ENCODE data around the gene NDST4.

The NDST4 gene

DNA sequence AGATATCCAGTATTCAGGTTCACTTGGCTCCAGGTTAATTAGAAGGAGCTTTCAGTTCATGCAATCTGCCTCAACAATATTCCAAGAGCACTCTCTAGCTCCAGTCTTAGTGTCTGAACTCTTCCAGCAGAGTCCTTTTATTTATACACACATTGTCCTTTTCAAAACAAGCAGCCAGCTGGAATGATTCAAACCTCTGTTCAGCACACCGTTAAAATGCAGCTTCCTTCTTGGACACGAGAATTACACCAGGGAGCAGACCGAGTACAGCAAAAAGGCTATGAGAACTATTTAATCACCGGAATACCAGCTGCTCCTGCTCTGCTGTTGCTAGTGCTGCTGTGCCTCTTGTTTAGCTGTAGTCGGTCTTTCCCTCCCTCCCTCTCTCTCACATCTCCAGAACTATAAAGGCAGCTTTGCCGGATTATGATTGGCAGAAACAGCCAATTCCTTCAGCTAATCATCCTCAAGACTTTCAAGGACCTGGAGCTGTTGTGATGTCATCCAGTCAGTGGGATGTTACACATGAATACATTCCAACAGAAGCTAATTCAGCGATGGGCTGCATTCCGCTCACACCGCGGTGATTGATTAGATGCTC lies at the start of gene NDST4:
TSS of gene NDST4 (minus strand) at position 115 of the 601 bp plus-strand sequence. CDS start 36,584 bp downstream, outside the sequence.
- DNase-seq (ENCODE audit: low spot score), result no peak

DNA sequence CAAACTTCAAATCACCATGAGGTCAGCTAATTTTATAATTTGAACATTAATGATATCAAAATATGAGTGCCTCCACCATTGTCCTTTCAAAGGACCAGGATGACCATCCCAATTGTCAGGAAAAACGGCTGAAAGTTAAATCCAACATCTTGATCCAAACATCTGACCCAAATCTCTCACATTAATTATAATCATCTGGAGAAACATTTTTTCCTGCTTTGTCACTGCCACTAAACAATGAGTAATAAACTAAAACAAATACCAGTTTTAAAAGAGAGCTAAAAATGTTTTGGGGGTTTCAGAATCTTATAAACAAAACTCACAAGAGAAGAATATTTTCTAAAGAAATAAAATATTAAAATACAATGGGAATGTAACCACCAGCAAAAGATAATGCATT lies 45.7 kb upstream of the NDST4 start:
- no peak for DNase-seq (ENCODE audit: low spot score)

DNA sequence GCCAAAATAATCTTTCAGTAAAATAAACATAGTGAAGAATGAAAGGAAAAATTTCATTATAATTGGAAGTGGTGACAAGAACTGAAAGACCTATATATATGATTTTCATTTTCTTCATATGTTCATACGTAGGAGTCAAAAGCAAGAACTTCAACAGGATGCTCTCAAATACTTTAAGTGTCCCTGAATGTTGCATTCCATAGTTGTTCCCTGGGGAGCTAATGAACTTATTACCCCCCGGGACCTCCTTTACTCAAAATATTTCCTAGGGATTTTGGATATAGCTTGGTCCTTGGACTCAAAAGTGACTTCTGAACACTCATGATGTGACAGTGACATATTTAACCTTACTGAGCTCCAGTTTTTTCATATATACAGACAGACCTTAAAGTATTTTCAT lies 44.9 kb upstream of the NDST4 start:
- DNase-seq (ENCODE audit: low spot score), result no peak

GRCh38 chr4:115154826-115155225 lies 41.4 kb upstream of the NDST4 start:
- no peak for DNase-seq (ENCODE audit: low spot score)

- no peak for DNase-seq (ENCODE audit: low spot score)
Measured at GRCh38 chr4:115152965-115153364, 39.5 kb upstream of the NDST4 start.

DNA sequence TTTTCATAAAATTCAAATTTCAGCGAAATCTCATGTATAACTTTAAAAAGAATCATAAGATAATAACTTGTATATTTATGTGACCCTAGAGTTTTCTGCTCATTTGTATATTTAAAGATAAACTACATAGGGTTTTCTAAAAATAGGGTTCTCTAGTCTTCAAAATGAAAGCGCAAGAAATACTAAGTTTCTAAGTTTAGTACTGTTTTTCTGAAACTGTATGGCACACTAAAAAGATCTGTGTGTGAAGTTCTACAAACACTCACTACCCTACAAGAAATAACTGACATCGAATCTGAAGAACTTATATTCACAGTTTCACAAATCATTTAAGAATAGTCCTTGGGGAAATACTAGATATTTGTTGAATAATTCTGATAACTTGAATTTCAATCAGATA lies 38.7 kb upstream of the NDST4 start:
- no peak for DNase-seq (ENCODE audit: low spot score)

DNA sequence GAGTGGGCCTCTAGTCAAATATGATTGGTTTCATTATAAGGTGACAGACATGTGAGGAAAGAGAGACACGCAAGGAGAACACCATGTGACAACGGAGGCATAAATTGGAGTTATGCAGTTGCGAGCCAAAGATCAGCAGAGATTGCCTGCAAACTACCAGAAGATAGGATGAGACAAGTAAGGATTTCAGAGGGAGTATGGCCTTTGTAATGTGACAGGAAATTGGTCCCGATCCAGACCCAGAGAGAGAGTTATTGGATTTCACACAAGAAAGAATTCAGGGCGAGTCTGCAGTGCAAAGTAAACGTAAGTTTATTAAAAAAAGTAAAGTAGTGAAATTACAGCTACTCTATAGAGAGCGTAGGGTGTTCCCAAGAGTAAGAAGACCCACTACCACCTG lies 35.7 kb upstream of the NDST4 start:
- no peak for DNase-seq (ENCODE audit: low spot score)

DNA sequence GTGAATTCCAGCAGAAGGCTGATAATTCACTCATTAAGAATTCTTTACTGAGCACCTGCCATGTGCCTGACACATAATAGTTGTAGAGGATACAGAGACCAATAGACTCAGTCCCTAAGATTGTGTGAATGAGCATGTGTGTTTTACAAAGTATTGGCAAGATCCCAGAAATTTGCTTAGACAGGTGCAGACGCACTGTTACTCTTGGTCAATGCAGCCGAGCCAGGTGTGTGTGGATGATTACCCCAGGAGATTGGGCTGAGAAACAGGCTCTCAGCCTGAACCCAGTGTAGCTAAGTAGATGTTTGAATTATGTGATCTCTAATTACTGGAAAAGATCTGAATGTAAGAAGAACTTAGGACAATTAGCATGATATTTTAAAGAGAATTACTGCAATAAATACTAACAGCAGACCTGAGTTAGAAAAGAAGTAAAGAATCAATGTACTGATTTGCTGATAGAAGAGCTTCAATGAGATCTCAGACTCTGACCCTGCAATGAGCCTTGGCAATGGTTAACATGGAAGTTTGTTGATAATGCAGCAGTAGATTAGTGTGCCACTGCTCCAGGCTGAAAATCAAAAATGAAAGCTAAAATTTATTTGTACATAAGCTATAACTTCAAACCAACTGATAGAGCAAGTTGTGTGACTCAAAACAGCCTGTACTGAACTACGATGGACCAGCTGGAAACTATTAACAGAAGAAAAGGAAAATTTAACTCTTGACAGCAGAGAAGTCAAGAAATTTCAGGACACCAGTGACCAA lies 32.2 kb upstream of the NDST4 start:
- DNase-seq (ENCODE audit: low spot score), result no peak

GRCh38 chr4:115128037-115128436 lies 14.6 kb upstream of the NDST4 start:
- no peak for DNase-seq (ENCODE audit: low spot score)

GRCh38 chr4:115126491-115126890 lies 13.1 kb upstream of the NDST4 start:
- DNase-seq (ENCODE audit: low spot score), result no peak

DNA sequence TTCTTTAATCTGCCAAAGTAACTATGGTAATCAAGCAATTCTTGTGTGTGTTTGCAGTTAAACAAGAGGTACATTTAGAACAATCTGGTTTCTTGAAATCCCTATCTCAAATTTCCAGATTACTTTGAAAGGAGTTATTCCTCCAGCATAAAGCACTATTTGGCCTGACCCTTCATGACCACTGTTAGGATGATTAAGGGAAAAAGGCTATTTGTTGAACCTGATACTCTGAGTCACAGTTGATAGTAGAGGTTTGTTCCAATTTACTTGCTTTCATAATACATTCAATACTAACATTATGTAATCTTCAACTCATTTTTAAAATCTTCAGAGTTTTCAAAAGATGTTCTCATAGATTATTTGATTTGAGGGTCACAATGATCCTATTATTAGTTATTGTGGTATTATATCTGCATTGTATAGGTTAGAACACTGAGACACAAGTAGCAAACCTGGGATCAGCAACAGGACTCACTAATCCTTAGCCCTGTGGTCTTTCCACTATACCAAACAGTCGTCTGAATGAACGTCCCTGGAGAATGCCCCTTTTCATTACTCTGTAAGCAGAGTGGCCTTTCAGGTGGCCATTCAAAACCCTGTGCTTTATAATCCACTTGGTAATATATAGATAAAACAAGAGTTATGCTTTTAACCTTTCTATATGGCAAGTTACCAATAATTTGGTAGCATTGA lies 8.1 kb upstream of the NDST4 start:
- DNase-seq (ENCODE audit: low spot score), result no peak

- DNase-seq (ENCODE audit: low spot score), result no peak
Measured at GRCh38 chr4:115119804-115120352, 6.5 kb upstream of the NDST4 start.

GRCh38 chr4:115117651-115118050 lies 4.2 kb upstream of the NDST4 start:
- no peak for DNase-seq (ENCODE audit: low spot score)

- no peak for DNase-seq (ENCODE audit: low spot score)
Measured at GRCh38 chr4:115110191-115111181, 2.9 kb downstream of the NDST4 start.

- no peak for DNase-seq (ENCODE audit: low spot score)
Measured at GRCh38 chr4:115108850-115109249, 4.6 kb downstream of the NDST4 start.

DNA sequence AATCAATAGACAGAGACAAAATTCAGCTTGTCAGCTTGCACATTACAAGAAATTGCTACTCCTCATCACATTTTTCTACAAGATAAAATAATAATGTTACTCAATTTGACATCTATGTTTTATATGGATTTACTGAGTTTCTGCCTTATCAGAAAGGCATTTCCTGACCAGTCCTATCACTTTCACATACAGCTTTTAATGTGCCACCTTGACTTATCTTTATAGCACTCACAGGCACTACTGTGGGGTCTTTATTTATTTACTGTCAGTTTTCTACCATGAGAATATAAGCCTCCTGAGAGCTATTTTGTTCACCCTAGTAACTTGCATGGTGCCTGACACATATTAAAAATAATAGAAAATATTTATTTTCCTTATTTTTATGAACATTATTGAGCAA lies 6.0 kb downstream of the NDST4 start:
- DNase-seq (ENCODE audit: low spot score), result no peak

DNA sequence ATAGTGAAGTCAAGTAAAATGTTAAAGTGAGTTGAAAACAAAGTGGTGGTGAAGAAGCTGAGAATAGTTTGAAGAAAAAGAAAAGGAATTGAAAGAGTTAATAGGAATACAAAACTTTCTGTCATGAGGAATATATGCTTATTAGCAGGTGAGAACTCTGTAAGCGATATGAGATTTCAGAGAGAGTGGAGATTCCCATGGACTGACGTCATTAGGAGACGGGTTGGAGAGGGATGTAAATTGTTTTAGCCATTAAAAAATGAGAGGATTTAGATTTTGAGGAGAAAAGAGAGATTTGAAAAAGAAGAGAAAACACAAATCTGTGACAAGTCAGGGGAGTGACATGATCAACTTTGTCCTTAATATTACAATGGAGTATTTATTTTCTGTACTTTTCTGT lies 11.7 kb downstream of the NDST4 start:
- DNase-seq (ENCODE audit: low spot score), result no peak

GRCh38 chr4:115090483-115091075 lies 22.8 kb downstream of the NDST4 start:
- DNase-seq (ENCODE audit: low spot score), result peak; percentile 3

DNA sequence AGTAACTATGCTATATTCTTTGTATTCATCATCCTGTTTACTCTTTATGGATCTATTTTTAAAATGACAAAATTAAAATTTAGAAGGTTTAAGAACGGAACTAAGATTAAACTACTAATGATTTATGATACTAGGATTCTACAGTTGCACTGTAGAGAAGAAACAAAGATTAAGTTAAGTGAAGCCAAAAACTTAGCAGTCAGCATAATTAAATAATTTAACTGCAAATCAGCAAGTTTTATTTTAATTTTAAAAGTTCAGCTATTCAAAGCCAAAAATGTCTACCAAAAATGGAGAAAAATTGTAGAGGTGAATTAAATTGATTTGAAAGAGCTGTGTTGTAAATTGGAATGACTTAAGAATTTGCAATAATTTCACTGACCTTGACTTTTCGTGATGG lies 30.8 kb downstream of the NDST4 start:
- DNase-seq (ENCODE audit: low spot score), result no peak

DNA sequence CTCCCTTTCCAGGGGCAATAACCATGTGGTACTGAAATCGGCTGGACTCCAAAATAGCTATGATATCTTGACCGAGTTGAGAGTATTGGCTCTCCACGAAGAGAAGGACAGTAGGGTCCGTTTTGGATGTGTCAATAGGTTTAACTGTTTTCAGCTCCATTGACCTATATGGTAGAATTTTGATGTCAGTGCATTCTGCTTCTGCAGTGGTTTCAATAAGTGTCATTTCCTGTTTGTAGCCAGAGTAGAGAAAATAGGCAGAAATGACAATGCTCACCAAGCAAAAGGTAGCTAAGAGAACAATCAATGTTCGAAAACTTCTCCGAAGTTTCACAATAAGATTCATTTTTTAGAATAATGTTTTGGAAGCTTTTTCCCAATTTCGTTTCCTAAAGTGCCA lies 36.7 kb downstream of the NDST4 start:
- DNase-seq (ENCODE audit: low spot score), result no peak

DNA sequence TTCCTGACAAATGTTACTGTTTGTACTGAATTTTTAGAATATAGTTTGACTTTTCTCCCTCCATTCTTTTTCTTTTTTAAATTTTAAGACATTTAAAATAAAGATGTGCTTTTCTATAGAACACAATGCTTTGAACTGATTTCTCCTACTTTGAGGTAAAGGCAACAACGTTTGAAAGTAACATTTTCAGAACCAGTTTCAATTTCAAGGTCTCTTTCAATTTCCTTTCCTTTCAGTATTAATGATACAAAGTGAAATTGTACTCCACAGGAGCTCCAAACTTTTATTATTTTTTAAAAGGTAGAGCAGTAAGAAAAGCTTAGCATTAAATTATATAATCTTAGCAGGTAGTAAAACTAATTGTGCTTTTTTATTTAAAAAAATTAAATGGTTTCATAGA lies 54.9 kb downstream of the NDST4 start:
- no peak for DNase-seq (ENCODE audit: low spot score)

Measured in germinal center (tissue), 1 donor.